Right cardiac atrium (tissue), 5 donors: ENCODE data around the gene BCL7B. TPM values are rescaled to one million over a fixed set of nuclear protein-coding genes. Genes with fewer than 3 reads are reported as not detected.
A peak's percentile ranks its signal among the peaks of the same experiment; 100 is the strongest.
"Not testable (repeated sequence)": the region's sequence is repeated elsewhere in the genome, so short reads cannot be mapped to it uniquely, and the experiment has no call there.

ENCODE experiments used
- ATAC-seq, 2 donors: fragments of 200-7000 bp; cut with Tn5 transposase; one replicate each; pipeline versions ENCODE4 v1.8.0 to v1.9.1; 2020; ENCODE audit warnings: moderate library complexity in 2 of 2, mild to moderate bottlenecking in 1 of 2
- DNase-seq, 3 donors: peaks; one replicate each; pipeline ENCODE4 v3.0.0-alpha.2; 2020
- H3K27ac ChIP-seq: one replicate; pipeline ENCODE4 v1.5.1; 2013; ENCODE audit warnings: mild to moderate bottlenecking, low read length, control low read depth, moderate library complexity
- H3K27me3 ChIP-seq: one replicate; pipeline ENCODE4 v1.6.1; 2013; ENCODE audit not compliant: control insufficient read depth, insufficient read depth
- H3K4me1 ChIP-seq: one replicate; pipeline ENCODE4 v1.6.1; 2013; ENCODE audit warnings: low read length; ENCODE audit not compliant: control insufficient read depth, insufficient read depth
- H3K4me3 ChIP-seq: one replicate; pipeline ENCODE4 v1.5.1; 2013; ENCODE audit warnings: low read length, control low read depth
- H3K9me3 ChIP-seq: one replicate; pipeline ENCODE4 v1.6.1; 2013; ENCODE audit warnings: low read length; ENCODE audit not compliant: control insufficient read depth
- WGBS: extraction: QIAGEN DNeasy Blood & Tissue Kit; methylation state at CpG from one replicate; pipeline ENCODE4 v1.1.7; 2013; 5-methylcytosine and 5-hydroxymethylcytosine counted together
- intact Hi-C, 4 donors: fragments of 100-400 bp; cut with DNase I; formaldehyde crosslinking; loops; one replicate each; pipeline versions ENCODE4 v1.11.0 to v1.14.0; 2022 to 2023
- polyA plus RNA-seq: library from polyadenylated mRNA; stranded (reverse); fragments of 200-250 nt; gene quantifications from one replicate; pipeline ENCODE4 v1.2.3, GENCODE V29; 2013
- total RNA-seq, 4 donors: library from RNA; stranded (reverse); fragmentation: NEBNext Ultra II Directional; extraction: Animal tissue kit (Norgen Biotek cat#: 25700); gene quantifications; one replicate each; pipeline ENCODE4 v1.2.1, GENCODE V29; 2021
- donor health status: healthy with polysubstance abuse.
- donor health status: DM: no; HTN: yes; CAD: no.
- donor health status: DM: no; HTN: no; CAD: no.
- donor health status: DM: no; HTN: yes; CAD: no; lungs with severe emphysema.
- donor health status: DM: yes; HTN: yes; CAD: no.

The BCL7B gene
- total and polyA plus RNA-seq, 5 donors: 75.5 to 83.9 (median 78.5) TPM

DNA sequence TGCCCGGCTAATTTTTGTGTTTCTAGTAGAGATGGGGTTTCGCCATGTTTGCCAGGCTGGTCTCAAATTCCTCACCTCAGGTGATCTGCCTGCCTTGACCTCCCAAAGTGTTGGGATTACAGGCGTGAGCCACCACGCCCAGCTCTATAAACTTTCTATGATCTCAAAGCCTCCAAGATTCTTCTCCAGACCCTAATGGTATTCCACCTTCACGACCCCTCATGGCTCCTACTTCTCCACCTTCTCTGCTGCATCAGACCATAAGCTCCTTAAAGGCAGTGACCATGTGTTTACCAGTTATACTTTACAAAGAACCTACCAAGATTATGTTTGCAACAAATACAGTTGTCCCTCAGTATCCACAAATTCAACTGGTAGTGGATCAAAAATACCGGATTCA is 25.3 kb downstream of the BCL7B start:
- H3K27ac ChIP-seq: no peak overlapping the region
- WGBS: 98% methylated on average over 6 of the region's 6 CpGs
- H3K4me1 ChIP-seq: no peaks in the 10 kb centered on the region
- ATAC-seq (no peak), DNase-seq (no peak)
- intact Hi-C loops: no loop called here
- no peaks in the 10 kb centered on the region for H3K9me3 ChIP-seq
- H3K4me3 ChIP-seq: no peak overlapping the region
- no peaks in the 10 kb centered on the region for H3K27me3 ChIP-seq

DNA sequence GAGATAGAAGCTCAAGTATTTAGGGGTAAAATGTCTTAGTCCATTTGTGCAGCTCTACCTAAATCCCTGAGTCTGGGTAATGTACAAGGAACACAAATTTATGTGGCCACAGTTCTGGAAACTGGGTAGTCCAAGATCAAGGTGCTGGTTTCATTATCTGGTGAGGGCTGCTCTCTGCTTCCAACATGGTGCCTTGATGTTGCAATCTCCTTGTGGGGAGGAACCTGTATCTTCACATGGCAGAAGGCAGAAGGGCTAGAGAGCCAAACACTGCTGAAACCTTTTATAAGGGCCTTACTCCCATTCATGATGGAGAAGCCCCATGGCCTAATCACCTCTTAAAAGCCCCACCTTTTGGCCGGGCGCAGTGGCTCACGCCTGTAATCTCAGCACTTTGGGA is 26.7 kb downstream of the BCL7B start:
- WGBS: 91% methylated on average over 3 of the region's 3 CpGs
- H3K9me3 ChIP-seq: no peaks in the 10 kb centered on the region
- no peaks in the 10 kb centered on the region for H3K4me1 ChIP-seq
- DNase-seq (no peak), ATAC-seq (no peak)
- no peak overlapping the region for H3K4me3 ChIP-seq
- intact Hi-C loops: no loop called here
- no peak overlapping the region for H3K27ac ChIP-seq
- H3K27me3 ChIP-seq: no peaks in the 10 kb centered on the region

GRCh38 chr7:73526896-73527821 is 30.3 kb downstream of the BCL7B start:
- Histone ChIP-seq H3K4me3 (no peak overlapping the region), H3K4me1 (no peaks in the 10 kb centered on the region), H3K27me3 (no peaks in the 10 kb centered on the region), H3K27ac (no peak overlapping the region), H3K9me3 (no peaks in the 10 kb centered on the region)
- DNase-seq: no peak
- no peak for ATAC-seq
- 72% methylated on average over 8 of the region's 8 CpGs for WGBS
- intact Hi-C loops: no loop called here

GRCh38 chr7:73526158-73526494 is 31.4 kb downstream of the BCL7B start:
- not testable (repeated sequence) for ATAC-seq

DNA sequence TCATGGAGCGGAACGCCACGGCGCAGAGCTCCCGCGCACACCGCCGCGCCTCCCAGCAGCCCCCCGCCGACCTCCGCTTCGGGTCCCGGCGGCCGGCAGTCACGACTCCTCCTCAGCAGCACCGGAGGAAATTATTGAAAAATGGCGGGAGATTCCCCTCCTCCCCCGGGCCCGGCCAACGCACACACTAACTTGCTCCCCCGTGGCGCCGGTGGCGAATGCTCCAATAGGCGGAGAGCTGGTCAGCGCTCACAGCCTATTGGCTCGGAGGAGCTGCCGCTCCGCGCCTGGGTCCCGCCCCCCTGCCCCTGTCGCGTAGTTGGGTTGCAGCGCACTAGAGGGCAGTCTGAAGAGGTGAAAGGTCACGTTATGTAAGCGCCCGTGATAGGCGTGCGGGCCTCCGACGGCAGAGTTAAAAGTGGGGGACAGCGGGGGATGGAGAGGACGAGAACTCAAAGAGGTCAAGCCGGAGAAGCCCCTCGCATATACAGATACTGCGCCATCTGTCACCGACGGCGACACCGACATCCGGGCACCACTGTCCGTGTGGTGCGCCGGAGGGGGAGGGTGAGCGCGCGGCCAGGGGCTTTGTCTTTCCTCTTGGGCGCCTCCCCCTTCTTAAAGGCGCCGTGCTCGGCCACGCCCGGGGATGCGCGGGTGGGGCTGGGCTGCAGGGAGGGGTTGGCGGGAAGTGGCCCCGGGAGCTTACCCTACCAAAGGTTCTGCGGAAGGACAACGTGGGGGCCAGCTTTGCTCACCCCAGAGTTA is 35.2 kb downstream of the BCL7B start, which contains the start of gene BAZ1B:
BAZ1B (minus strand) TSS at position 189 of the 768 bp plus-strand sequence. CDS start 360 bp downstream, outside the sequence.
- WGBS: under 1% methylated on average over 71 of the region's 71 CpGs
- DNase-seq: peak; percentile 98 to 99 (median 99)
- H3K4me1 ChIP-seq: peaks cover 7% of the 10 kb centered on the region
- H3K27ac ChIP-seq: peak within 1 kb of the TSS; percentile 94
- H3K4me3 ChIP-seq: peak within 1 kb of the TSS; percentile 88
- H3K9me3 ChIP-seq: no peaks in the 10 kb centered on the region
- no peaks in the 10 kb centered on the region for H3K27me3 ChIP-seq
- intact Hi-C loops: no loop called here
- peak; percentile 99 for ATAC-seq

More at GRCh38 chr7:73526158-73526494, 31.4 kb downstream of the BCL7B start:
- H3K4me1 ChIP-seq, intact Hi-C loops, H3K9me3 ChIP-seq, H3K4me3 ChIP-seq, H3K27ac ChIP-seq, DNase-seq, H3K27me3 ChIP-seq: not testable (repeated sequence)
- 62% methylated on average over 1 of the region's 1 CpG for WGBS

DNA sequence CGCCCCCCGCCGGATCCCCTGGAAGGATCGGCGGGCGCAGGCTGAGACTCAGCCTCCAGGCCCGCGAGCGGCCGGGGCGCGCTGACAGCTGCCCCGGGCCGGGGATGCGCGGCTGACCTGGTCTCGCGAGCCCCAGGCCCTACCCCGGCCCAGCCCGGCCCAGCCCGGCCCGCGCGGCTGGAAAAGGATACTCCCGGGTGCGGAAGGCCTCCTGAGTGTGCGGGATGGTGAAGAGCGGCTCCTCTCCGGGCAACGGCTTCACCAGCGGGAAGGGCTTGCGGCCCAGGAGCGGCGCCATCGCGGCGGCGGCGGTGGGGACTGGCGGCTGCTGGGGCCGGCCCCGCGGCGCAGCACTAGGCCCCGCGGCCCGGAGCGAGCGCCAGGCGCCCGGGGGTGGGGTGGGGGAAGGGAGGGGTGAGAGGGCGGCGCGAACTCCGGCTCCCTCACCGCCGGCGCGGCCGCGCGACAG is 35.8 kb downstream of the BCL7B start:
- Histone ChIP-seq H3K4me1 (peaks cover 8% of the 10 kb centered on the region), H3K27ac (peak overlapping the region; percentile 94), H3K9me3 (no peaks in the 10 kb centered on the region), H3K27me3 (no peaks in the 10 kb centered on the region), H3K4me3 (peak overlapping the region; percentile 88)
- peak in 2 of 3 donors; percentile 59 to 89 for DNase-seq
- under 1% methylated on average over 62 of the region's 62 CpGs for WGBS
- ATAC-seq: peak; percentile 80 to 84
- intact Hi-C loops: no loop called here

DNA sequence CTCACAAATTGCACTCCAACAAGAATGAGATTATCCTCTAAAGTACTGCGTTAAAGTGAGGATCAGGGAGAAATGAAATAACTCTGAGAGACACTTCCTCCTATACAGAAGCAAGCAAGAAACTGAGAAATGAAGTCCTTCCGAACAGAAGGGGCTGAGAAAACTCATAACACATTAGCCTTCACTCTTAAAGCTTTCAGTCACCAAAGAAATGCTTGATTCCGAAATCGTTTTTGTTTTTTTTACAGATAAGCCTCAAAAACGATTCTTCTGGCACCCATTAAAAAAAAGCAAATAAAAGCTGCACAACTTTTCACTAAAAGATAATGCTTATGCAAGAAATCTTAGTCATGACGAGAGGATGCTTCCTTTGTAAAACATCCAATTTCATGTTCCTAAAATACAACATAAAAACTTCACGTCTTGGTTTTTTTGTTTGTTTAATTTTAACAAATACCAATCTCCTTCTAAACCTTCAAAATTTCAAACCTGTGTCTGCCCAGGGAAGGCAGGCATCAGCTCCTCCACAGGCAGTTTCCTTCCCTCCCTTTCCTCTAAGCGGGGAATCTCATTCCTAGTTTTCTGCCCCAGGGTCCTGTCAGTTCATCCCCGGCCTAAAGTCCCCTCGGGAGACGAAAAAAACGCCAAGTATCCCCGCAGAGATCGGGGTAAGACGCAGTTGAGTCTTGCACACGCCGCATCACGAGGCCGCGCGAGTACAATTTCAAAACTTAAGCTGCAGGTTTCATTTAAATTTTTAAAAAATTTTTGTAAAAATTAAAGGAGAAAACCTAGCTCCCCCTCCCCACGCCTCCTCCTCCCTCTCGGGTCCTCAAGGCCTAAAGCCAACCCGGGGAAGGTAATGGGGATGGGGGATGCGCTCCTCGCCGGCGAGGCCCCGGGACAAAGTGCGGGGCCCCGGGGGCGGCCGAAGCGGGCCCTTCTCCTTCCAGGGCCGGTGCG is 36.5 kb downstream of the BCL7B start:
- peaks cover 8% of the 10 kb centered on the region for H3K4me1 ChIP-seq
- DNase-seq: peak in 1 of 3 donors; percentile 53
- intact Hi-C loops: no loop called here

GRCh38 chr7:73519867-73520672 is 37.4 kb downstream of the BCL7B start:
- Histone ChIP-seq H3K27me3 (no peaks in the 10 kb centered on the region), H3K9me3 (no peaks in the 10 kb centered on the region), H3K4me3 (peak overlapping the region; percentile 88), H3K27ac (peak overlapping the region; percentile 62), H3K4me1 (peaks cover 8% of the 10 kb centered on the region)
- intact Hi-C loops: no loop called here
- DNase-seq (no peak), ATAC-seq (no peak)
- WGBS: 69% methylated on average over 18 of the region's 18 CpGs

More for the DNA sequence above, 36.5 kb downstream of the BCL7B start:
- no peak for ATAC-seq
- WGBS: under 1% methylated on average over 36 of the region's 36 CpGs
- no peaks in the 10 kb centered on the region for H3K27me3 ChIP-seq
- H3K9me3 ChIP-seq: no peaks in the 10 kb centered on the region
- H3K4me3 ChIP-seq: peak overlapping the region; percentile 88
- peak overlapping the region; percentile 94 for H3K27ac ChIP-seq

- intact Hi-C loops: no loop called here
- Histone ChIP-seq H3K27me3 (no peaks in the 10 kb centered on the region), H3K4me1 (peaks cover 8% of the 10 kb centered on the region), H3K9me3 (no peaks in the 10 kb centered on the region), H3K4me3 (peak overlapping the region; percentile 7), H3K27ac (no peak overlapping the region)
- WGBS: 77% methylated on average over 5 of the region's 5 CpGs
- ATAC-seq: no peak
- DNase-seq: no peak
These were observed 39.0 kb downstream of the BCL7B start for GRCh38 chr7:73518470-73518869.
